Activated CD4-positive, alpha-beta memory T cell treated with anti-CD3 and anti-CD28 coated beads, Interleukin-2, amount 10 ng/mL, durations not matched to agents 7 days and 5 days (primary cell): ENCODE measurements around the gene SIX4. TPM values are rescaled to one million over a fixed set of nuclear protein-coding genes. Genes with fewer than 3 reads are reported as not detected.

Experiments
- CTCF ChIA-PET: fragments of 350-600 bp; sonication (Branson Sonifier 250); formaldehyde crosslinking; loops from one replicate; lab custom pipeline; 2021; ENCODE audit warnings: antibody characterized with exemption, inconsistent platforms; lab: Charles Lee
- POLR2A ChIA-PET: fragments of 350-600 bp; sonication (Branson Sonifier 250); formaldehyde crosslinking; loops from one replicate; lab custom pipeline; 2021; ENCODE audit warnings: antibody characterized with exemption; lab: Charles Lee
- DNase-seq: peaks from one replicate; pipeline ENCODE4 v3.0.0-alpha.2; 2020
- H3K27ac Mint-ChIP-seq: one replicate; pipeline ENCODE4 v1.8.0; 2021; ENCODE audit warnings: mild to moderate bottlenecking, mixed read lengths
- H3K27me3 Mint-ChIP-seq: one replicate; pipeline ENCODE4 v1.8.0; 2021; ENCODE audit warnings: mixed read lengths
- H3K36me3 Mint-ChIP-seq: one replicate; pipeline ENCODE4 v1.8.0; 2021; ENCODE audit warnings: low read depth, mixed read lengths
- H3K4me1 Mint-ChIP-seq: one replicate; pipeline ENCODE4 v1.8.0; 2021; ENCODE audit warnings: mixed read lengths
- H3K4me3 Mint-ChIP-seq: one replicate; pipeline ENCODE4 v1.8.0; 2021; ENCODE audit warnings: mild to moderate bottlenecking, mixed read lengths
- H3K9me3 Mint-ChIP-seq: one replicate; pipeline ENCODE4 v1.8.0; 2021; ENCODE audit warnings: mixed read lengths
- total RNA-seq, 2 experiments: library from RNA; stranded (reverse); gene quantifications; one replicate each; pipeline ENCODE4 v1.2.3, GENCODE V29; 2021

SIX4 gene
- total RNA-seq, 2 experiments from 2014 or later, result 0.80 to 0.96 TPM

DNA sequence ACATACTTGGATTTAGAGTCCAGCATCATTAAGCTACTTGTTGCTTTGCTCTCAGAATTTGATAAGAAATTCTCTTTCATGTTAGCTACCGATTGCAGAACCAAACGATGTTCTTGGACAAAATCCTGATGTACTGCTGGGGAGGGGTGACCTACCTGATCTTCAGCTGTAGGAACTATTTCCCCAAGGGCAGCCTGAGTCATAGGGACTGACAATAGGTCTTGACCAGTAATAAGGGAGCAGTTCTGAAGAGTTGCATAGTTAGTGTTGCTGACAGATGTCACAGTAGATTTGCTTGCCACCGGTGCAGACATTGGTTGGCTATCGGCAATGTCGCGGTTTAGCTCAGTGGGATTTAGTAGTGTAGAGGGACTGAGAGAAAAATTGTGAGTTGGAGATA lies 10.6 kb downstream of the SIX4 start:
- Mint-ChIP-seq H3K27ac (no peak overlapping the region), H3K4me3 (no peak overlapping the region), H3K9me3 (no peaks in the 10 kb centered on the region), H3K27me3 (peaks cover 34% of the 10 kb centered on the region), H3K36me3 (no peaks in the 10 kb centered on the region), H3K4me1 (no peaks in the 10 kb centered on the region)
- CTCF ChIA-PET, result no interaction called here
- no peak for DNase-seq
- POLR2A ChIA-PET, result no interaction called here

DNA sequence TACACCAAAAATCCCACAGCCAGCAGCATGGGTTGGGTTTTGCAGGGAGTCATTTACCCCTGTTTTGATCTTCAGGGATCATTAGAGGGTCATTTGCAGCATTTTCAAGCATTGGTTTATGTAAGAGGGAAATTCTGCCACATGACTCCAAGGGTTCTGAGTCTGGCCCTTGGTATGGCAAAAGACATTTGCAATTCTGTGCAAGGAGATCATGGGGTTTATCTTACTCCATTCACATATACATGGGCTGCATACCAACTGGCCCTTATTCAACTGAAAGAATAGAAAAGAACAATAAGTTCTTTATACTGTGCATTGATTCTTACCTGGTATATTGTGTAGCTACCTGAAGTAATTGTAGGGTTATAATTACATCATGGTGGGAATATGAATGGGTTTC lies 13.7 kb downstream of the SIX4 start:
- no peak for DNase-seq
- Mint-ChIP-seq H3K9me3 (no peaks in the 10 kb centered on the region), H3K36me3 (no peaks in the 10 kb centered on the region), H3K4me3 (no peak overlapping the region), H3K27me3 (peaks cover 42% of the 10 kb centered on the region), H3K27ac (no peak overlapping the region), H3K4me1 (no peaks in the 10 kb centered on the region)
- CTCF ChIA-PET, result no interaction called here
- POLR2A ChIA-PET, result interaction anchor here (1.1 kb wide), 1 partner anchor 13 kb away, joined by 3 read pairs; no protein-coding TSS in a partner anchor

DNA sequence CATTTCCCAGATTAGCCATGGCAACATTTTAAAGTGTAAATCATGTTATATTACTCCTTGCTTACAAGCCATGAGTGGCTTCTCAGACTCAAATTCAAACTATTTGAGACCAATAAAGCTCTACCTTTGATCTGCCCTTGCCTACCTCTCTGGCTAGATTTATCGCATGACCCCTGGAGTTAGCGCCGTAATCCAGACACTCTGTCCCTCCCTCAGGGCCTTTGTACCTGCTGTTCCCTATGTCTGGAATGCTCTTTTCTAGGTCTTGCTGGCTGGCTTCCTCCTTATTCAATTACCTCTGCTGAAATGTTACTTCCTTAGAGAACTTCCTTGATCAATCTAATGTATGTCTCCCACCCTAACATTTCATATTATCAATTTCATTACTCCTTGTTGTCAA lies 16.3 kb downstream of the SIX4 start:
- no peak for DNase-seq
- H3K9me3 Mint-ChIP-seq, result no peaks in the 10 kb centered on the region
- ChIA-PET CTCF (no interaction called here), POLR2A (no interaction called here)
- H3K27ac Mint-ChIP-seq, result no peak overlapping the region
- no peak overlapping the region for H3K4me3 Mint-ChIP-seq
- no peaks in the 10 kb centered on the region for H3K36me3 Mint-ChIP-seq
- H3K4me1 Mint-ChIP-seq, result no peaks in the 10 kb centered on the region
- H3K27me3 Mint-ChIP-seq, result peaks cover 30% of the 10 kb centered on the region

DNA sequence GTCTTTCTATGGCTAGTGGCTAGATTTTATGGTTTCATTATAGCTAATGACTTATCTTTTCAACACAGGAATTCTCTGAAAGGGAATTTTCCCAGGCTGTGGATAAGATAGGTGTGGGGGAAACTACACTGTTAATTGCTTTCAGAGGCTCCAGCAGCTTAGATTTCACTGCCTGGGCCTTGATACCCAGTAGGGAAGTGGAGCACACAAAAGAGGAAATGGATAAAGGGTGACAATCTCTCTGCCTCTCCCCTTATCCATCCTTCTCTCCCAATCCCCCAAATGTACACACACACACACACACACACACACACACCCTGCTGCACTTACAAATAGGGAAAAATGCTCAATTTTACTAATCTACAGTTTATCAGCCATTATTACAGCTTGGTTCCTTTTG lies 19.1 kb downstream of the SIX4 start:
- POLR2A ChIA-PET, result no interaction called here

DNA sequence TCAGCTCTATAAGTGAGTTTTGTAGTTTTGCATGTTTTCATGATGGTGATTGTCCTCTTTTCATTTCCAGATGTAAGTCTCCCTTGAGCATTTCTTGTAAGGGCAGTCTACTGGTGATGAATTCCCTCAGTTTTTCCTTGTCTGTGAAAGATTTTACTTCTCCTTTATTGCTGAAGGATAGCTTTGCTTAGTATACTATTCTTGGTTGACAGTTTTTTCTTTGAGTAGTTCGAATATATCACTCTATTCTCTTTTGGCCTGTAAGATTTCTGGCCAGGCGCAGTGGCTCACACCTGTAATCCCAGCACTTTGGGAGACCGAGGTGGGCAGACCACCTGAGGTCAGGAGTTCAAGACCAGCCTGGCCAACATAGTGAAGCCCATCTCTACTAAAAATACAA lies 23.6 kb downstream of the SIX4 start:
- Mint-ChIP-seq H3K4me3 (no peak overlapping the region), H3K36me3 (no peaks in the 10 kb centered on the region), H3K4me1 (no peaks in the 10 kb centered on the region), H3K27ac (no peak overlapping the region), H3K27me3 (peaks cover 13% of the 10 kb centered on the region), H3K9me3 (peaks cover 4% of the 10 kb centered on the region)
- no peak for DNase-seq
- CTCF ChIA-PET, result interaction anchor here (0.6 kb wide), 1 partner anchor 214 kb away, joined by 3 read pairs; no protein-coding TSS in a partner anchor
- POLR2A ChIA-PET, result interaction anchor here (0.6 kb wide), 1 partner anchor 557 kb away, joined by 3 read pairs; no protein-coding TSS in a partner anchor

More for the DNA sequence above, 19.1 kb downstream of the SIX4 start:
- Mint-ChIP-seq H3K9me3 (peaks cover 4% of the 10 kb centered on the region), H3K4me1 (no peaks in the 10 kb centered on the region), H3K36me3 (no peaks in the 10 kb centered on the region), H3K27ac (no peak overlapping the region), H3K27me3 (peaks cover 22% of the 10 kb centered on the region), H3K4me3 (no peak overlapping the region)
- no peak for DNase-seq
- CTCF ChIA-PET, result interaction anchor here (0.6 kb wide), 1 partner anchor 524 kb away, joined by 3 read pairs; no protein-coding TSS in a partner anchor

DNA sequence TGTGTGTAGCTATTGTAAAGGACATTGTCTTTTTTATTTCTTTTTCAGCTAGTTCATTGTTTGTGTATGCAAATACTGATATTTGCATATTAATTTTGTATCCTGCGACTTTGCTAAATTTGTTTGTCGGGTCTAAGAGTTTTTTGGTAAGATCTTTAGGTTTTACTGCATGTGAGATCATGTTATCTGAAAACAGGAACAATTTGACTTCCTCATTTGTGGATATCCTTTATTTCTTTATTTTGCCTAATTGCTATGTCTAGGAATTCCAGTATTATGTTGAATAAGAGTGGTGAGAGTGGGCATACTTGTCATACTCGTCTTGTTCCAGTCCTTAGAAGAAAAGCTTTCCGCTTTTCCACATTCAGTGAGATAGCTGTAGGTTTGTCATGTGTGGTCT lies 28.8 kb downstream of the SIX4 start:
- Mint-ChIP-seq H3K4me1 (no peaks in the 10 kb centered on the region), H3K4me3 (no peak overlapping the region), H3K27ac (no peak overlapping the region), H3K36me3 (no peaks in the 10 kb centered on the region), H3K9me3 (no peaks in the 10 kb centered on the region), H3K27me3 (peaks cover 25% of the 10 kb centered on the region)
- DNase-seq, result no peak
- CTCF ChIA-PET, result no interaction called here
- POLR2A ChIA-PET, result no interaction called here

DNA sequence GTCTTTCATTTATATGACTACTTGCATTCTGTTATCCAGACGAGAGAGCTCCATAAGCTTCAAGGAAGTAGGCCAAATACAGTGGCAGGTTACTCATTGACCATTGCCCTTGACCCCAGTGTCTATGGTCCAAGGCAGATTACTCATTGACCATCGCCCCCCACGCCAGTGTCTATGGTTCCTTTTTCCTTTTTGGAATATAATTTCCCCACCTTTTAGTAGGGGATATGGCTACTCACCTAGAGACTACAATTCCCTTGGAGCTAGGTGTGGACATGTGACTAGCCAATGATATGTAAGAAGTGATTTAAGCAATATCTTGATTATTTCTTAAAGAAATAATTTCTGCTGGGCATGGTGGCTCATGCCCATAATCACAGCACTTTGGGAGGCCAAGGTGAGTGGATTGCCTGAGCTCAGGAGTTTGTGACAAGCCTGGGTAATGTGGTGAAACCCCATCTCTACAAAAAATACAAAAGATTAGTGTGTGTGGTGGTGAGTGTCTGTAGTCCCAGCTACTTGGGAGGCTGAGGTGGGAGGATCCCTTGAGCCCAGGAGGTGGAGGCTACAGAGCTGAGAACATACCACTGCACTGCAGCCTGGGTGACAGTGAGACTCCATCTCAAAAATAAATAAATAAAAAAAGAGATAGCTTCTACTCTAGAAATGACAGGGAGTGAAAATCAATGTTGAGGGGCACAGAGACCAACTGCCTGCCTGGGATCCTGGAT lies 32.6 kb downstream of the SIX4 start:
- Mint-ChIP-seq H3K36me3 (no peaks in the 10 kb centered on the region), H3K27ac (no peak overlapping the region), H3K4me3 (no peak overlapping the region), H3K9me3 (no peaks in the 10 kb centered on the region), H3K27me3 (peaks cover 23% of the 10 kb centered on the region), H3K4me1 (no peaks in the 10 kb centered on the region)
- ChIA-PET CTCF (interaction anchor here (0.6 kb wide), 1 partner anchor 65 kb away, joined by 6 read pairs; no protein-coding TSS in a partner anchor), POLR2A (no interaction called here)
- no peak for DNase-seq

DNA sequence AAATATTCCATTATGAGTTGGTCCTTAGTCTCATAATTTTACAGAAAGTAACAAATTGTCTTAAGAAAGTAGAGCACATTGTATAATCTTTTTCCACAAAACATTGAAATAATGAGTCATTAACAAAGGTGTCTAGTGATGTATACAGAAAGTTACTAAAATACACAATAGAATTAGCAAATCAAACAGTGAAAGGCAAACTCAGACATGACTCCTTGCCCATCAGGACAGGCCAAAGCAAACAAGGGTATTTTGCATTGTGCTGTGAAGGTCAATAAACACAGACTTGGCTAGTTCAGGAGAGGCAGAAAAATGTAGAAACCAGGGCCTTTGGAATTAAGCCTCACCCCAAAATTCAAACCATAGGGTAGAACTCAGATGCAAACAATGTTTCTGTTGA lies 37.3 kb downstream of the SIX4 start:
- Mint-ChIP-seq H3K4me3 (no peak overlapping the region), H3K27me3 (peaks cover 8% of the 10 kb centered on the region), H3K27ac (no peak overlapping the region), H3K4me1 (no peaks in the 10 kb centered on the region), H3K9me3 (no peaks in the 10 kb centered on the region), H3K36me3 (no peaks in the 10 kb centered on the region)
- CTCF ChIA-PET, result no interaction called here
- POLR2A ChIA-PET, result no interaction called here
- no peak for DNase-seq

DNA sequence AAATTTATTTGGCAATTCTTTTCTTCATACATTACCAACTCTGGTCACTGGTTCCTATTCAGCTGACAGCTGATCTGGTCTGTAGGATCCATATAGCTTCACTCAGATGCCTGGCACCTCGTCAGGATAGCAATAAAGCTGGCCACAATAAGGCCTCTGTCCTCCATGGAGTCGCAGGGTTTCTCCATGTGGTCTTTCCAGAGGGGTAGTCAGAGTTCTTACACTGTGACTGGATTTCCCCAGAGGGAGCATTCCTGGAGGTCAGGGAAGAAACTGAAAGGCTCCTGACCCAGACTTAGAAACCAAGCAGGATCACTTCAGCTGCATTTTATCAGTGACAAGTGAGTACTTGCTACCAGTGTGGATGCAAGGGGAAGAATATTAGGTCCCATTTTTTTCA lies 39.9 kb downstream of the SIX4 start:
- H3K9me3 Mint-ChIP-seq, result no peaks in the 10 kb centered on the region

DNA sequence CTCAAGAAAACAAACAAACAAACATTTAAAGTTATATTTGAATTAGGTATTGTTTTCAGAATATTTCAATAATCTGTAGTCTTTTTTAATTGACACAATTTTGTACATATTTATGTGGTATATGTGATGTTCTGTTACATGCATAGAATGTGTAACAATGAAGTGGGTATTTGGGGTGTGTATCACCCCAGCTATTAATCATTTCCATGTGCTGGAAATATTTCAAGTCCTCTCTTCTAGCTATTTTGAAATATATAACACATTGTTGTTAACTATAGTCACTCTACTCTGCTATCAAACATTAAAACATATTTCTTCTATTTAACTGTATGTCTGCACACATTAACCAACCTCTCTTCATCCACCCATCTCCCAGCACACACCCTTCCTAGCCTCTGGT lies 42.9 kb downstream of the SIX4 start:
- Mint-ChIP-seq H3K9me3 (no peaks in the 10 kb centered on the region), H3K4me1 (no peaks in the 10 kb centered on the region), H3K27ac (no peak overlapping the region), H3K27me3 (peaks cover 7% of the 10 kb centered on the region), H3K4me3 (no peak overlapping the region), H3K36me3 (no peaks in the 10 kb centered on the region)
- ChIA-PET POLR2A (no interaction called here), CTCF (no interaction called here)
- DNase-seq, result no peak

More for the DNA sequence above, 39.9 kb downstream of the SIX4 start:
- POLR2A ChIA-PET, result no interaction called here
- no peaks in the 10 kb centered on the region for H3K4me1 Mint-ChIP-seq
- peaks cover 13% of the 10 kb centered on the region for H3K27me3 Mint-ChIP-seq
- CTCF ChIA-PET, result no interaction called here
- no peak for DNase-seq
- no peaks in the 10 kb centered on the region for H3K36me3 Mint-ChIP-seq
- H3K4me3 Mint-ChIP-seq, result no peak overlapping the region
- no peak overlapping the region for H3K27ac Mint-ChIP-seq

DNA sequence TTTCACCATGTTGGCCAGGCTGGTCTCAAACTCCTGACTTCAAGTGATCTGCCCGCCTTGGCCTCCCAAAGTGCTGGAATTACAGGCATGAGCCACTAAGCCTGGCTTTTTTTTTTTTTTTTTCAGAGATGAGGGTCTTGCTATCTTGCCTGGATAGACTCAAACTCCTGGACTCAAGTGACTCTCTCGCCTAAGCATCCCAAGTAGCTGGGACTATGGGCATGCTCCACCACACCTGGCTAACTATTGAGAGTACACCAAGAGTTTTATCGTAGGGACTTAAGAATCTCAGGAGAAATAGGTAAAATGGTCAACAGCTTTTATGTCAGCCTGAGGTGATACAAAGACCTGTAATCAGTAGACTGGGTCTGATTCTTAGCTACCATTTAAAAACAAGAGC lies 43.6 kb downstream of the SIX4 start:
- ChIA-PET CTCF (no interaction called here), POLR2A (no interaction called here)
- Mint-ChIP-seq H3K27ac (no peak overlapping the region), H3K4me1 (no peaks in the 10 kb centered on the region), H3K9me3 (no peaks in the 10 kb centered on the region), H3K36me3 (no peaks in the 10 kb centered on the region), H3K4me3 (no peak overlapping the region), H3K27me3 (peaks cover 8% of the 10 kb centered on the region)
- no peak for DNase-seq

DNA sequence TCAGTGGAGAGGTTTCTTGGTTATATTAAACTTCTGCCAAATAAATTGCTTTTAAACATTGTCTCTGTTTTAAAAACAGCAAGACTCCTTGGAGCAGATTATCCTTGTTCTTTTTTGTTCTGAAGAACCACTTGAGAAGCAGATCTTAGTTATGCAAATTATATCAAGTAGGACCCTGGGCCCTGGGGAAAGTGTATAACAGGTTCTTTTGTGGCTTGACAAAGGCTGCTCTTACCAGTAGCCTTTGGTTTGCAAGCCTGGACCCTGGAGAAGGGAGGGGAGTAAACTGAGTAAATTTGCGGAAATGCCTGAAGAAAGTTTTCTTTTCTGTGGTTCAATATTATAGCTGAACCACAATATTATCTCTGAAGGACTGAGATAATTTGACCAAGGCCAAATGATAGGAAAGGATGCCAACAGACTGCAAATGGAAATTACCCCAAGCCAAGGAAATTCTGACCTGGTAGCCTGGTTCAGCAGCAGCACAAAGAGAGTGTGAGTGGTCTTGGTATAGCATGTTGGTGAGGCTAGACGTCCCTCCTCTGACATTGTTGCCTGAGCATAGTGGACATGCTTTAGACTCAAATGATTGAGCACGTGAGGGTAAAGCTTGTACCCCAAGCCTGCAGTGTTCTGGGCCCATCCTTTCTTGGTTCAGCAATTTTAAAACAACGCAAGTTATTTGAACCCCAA lies 44.4 kb downstream of the SIX4 start:
- peaks cover 8% of the 10 kb centered on the region for H3K27me3 Mint-ChIP-seq
- no peaks in the 10 kb centered on the region for H3K9me3 Mint-ChIP-seq
- no peak for DNase-seq
- ChIA-PET CTCF (no interaction called here), POLR2A (no interaction called here)
- H3K4me3 Mint-ChIP-seq, result no peak overlapping the region
- no peak overlapping the region for H3K27ac Mint-ChIP-seq
- H3K4me1 Mint-ChIP-seq, result no peaks in the 10 kb centered on the region
- no peaks in the 10 kb centered on the region for H3K36me3 Mint-ChIP-seq

DNA sequence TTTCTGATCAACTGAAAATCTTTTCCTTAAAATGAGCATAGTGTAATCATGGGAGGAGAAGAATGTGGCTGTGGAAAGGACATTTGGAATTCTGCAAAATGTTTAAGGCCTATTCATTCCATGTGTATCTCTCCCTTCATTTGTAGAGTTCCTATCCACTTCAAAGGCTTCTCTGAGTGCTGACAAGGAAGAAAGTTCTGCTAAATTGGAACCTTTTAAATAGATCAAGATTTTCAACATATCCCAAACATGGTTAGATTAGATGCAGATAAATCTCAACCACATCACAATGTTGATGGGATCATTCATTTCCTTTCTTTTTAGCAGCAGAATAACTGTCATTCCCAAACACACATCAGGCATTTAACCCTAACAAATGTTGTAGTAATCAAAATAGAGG lies 46.5 kb downstream of the SIX4 start:
- no peaks in the 10 kb centered on the region for H3K36me3 Mint-ChIP-seq
- no peak overlapping the region for H3K4me3 Mint-ChIP-seq
- no peaks in the 10 kb centered on the region for H3K9me3 Mint-ChIP-seq
- ChIA-PET CTCF (no interaction called here), POLR2A (no interaction called here)
- no peak for DNase-seq
- peaks cover 6% of the 10 kb centered on the region for H3K27me3 Mint-ChIP-seq
- no peak overlapping the region for H3K27ac Mint-ChIP-seq
- H3K4me1 Mint-ChIP-seq, result no peaks in the 10 kb centered on the region
